ENCODE results near the gene TLR6. TPM values are rescaled to one million over a fixed set of nuclear protein-coding genes. Genes with fewer than 3 reads are reported as not detected.

TLR6 gene
- polyA plus RNA-seq, 1 of the 3 experiments (the other 2 are of a cell fraction): 0.10 TPM

GRCh38 chr4:38803833-38804653 is 52.6 kb downstream of the TLR6 start:
- Histone ChIP-seq H3F3A (replicated peaks; ENCODE audit: insufficient read depth) (no peaks in the 10 kb centered on the region), H3K4me2 (no peak overlapping the region), H4K20me1 (ENCODE audit: insufficient read depth) (no peaks in the 10 kb centered on the region), H3K27me3 (ENCODE audit: insufficient read depth) (no peaks in the 10 kb centered on the region), H3K4me1 (ENCODE audit: control insufficient read depth in 1 of 2, insufficient read depth in 2 of 2, low read depth in 1 of 2, low read length in 1 of 2) (no peaks in the 10 kb centered on the region; a peak in 1 of 4 replicates), H3K4me3 (ENCODE audit: low read depth in 2 of 2, low read length in 1 of 2) (no peak overlapping the region; a peak in 1 of 4 replicates), H3K79me2 (ENCODE audit: insufficient read depth) (no peaks in the 10 kb centered on the region), H2AFZ (ENCODE audit: low read depth) (peak overlapping the region; percentile 7; the same call in 1 of the 2 replicates), H3K36me3 (replicated peaks in 1 of 2; ENCODE audit: control insufficient read depth in 1 of 2, insufficient read depth in 2 of 2, low read length in 1 of 2) (no peaks in the 10 kb centered on the region), H3K9ac (no peak overlapping the region), H3K9me3 (no peaks in the 10 kb centered on the region), H3K27ac (ENCODE audit: low read depth in 2 of 2, low read length in 1 of 2) (no peak overlapping the region), H3K9me2 (no peaks in the 10 kb centered on the region)
- no peak for DNase-seq
- WGBS (ENCODE audit: low lambda C conversion rate): 50% methylated on average over 6 of the region's 6 CpGs
- ChIA-PET CTCF (interaction anchor here (0.7 to 4.7 kb wide), 23 partner anchors 8 to 746 kb away, joined by 3 to 41 read pairs (median 3); partner anchors contain the start of gene TLR10), POLR2A (no interaction called here)
- TF ChIP-seq, protein P1, sequence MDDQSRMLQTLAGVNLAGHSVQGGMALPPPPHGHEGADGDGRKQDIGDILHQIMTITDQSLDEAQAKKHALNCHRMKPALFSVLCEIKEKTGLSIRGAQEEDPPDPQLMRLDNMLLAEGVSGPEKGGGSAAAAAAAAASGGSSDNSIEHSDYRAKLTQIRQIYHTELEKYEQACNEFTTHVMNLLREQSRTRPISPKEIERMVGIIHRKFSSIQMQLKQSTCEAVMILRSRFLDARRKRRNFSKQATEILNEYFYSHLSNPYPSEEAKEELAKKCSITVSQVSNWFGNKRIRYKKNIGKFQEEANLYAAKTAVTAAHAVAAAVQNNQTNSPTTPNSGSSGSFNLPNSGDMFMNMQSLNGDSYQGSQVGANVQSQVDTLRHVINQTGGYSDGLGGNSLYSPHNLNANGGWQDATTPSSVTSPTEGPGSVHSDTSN (IDR thresholded peaks at IDR 0.05): no peak
- no peak for TF ChIP-seq RCOR1 (IDR thresholded peaks at IDR 0.05; ENCODE audit: low read length)
- no peak for TF ChIP-seq JUND (IDR thresholded peaks at IDR 0.05)

GRCh38 chr4:38802561-38803355 is 53.9 kb downstream of the TLR6 start:
- 80% methylated on average over 15 of the region's 15 CpGs for WGBS (ENCODE audit: low lambda C conversion rate)
- Histone ChIP-seq H3K27ac (ENCODE audit: low read depth in 2 of 2, low read length in 1 of 2) (no peak overlapping the region), H3K9ac (no peak overlapping the region), H2AFZ (ENCODE audit: low read depth) (no peak overlapping the region), H3K4me3 (ENCODE audit: low read depth in 2 of 2, low read length in 1 of 2) (no peak overlapping the region), H3K36me3 (replicated peaks in 1 of 2; ENCODE audit: control insufficient read depth in 1 of 2, insufficient read depth in 2 of 2, low read length in 1 of 2) (no peaks in the 10 kb centered on the region), H3K27me3 (ENCODE audit: insufficient read depth) (no peaks in the 10 kb centered on the region; the same call in 1 of the 2 replicates), H3F3A (replicated peaks; ENCODE audit: insufficient read depth) (no peaks in the 10 kb centered on the region), H3K4me2 (no peak overlapping the region), H3K79me2 (ENCODE audit: insufficient read depth) (no peaks in the 10 kb centered on the region), H3K9me3 (no peaks in the 10 kb centered on the region), H4K20me1 (ENCODE audit: insufficient read depth) (no peaks in the 10 kb centered on the region), H3K9me2 (no peaks in the 10 kb centered on the region), H3K4me1 (ENCODE audit: control insufficient read depth in 1 of 2, insufficient read depth in 2 of 2, low read depth in 1 of 2, low read length in 1 of 2) (no peaks in the 10 kb centered on the region; a peak in 1 of 4 replicates)
- ChIA-PET POLR2A (no interaction called here), CTCF (interaction anchor here (0.9 to 4.7 kb wide), 6 partner anchors 13 to 73 kb away, joined by 3 to 41 read pairs (median 5); partner anchors contain the start of gene TLR10)
- DNase-seq: no peak
- TF ChIP-seq, protein P2, sequence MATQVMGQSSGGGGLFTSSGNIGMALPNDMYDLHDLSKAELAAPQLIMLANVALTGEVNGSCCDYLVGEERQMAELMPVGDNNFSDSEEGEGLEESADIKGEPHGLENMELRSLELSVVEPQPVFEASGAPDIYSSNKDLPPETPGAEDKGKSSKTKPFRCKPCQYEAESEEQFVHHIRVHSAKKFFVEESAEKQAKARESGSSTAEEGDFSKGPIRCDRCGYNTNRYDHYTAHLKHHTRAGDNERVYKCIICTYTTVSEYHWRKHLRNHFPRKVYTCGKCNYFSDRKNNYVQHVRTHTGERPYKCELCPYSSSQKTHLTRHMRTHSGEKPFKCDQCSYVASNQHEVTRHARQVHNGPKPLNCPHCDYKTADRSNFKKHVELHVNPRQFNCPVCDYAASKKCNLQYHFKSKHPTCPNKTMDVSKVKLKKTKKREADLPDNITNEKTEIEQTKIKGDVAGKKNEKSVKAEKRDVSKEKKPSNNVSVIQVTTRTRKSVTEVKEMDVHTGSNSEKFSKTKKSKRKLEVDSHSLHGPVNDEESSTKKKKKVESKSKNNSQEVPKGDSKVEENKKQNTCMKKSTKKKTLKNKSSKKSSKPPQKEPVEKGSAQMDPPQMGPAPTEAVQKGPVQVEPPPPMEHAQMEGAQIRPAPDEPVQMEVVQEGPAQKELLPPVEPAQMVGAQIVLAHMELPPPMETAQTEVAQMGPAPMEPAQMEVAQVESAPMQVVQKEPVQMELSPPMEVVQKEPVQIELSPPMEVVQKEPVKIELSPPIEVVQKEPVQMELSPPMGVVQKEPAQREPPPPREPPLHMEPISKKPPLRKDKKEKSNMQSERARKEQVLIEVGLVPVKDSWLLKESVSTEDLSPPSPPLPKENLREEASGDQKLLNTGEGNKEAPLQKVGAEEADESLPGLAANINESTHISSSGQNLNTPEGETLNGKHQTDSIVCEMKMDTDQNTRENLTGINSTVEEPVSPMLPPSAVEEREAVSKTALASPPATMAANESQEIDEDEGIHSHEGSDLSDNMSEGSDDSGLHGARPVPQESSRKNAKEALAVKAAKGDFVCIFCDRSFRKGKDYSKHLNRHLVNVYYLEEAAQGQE (IDR thresholded peaks at IDR 0.05; ENCODE audit: low read depth, low read length): no peak
- no peak for TF ChIP-seq NFIC (IDR thresholded peaks at IDR 0.05; ENCODE audit: borderline replicate concordance)
- TF ChIP-seq SIN3A (IDR thresholded peaks at IDR 0.05; ENCODE audit: borderline replicate concordance, low read depth, low read length): no peak
- no peak for TF ChIP-seq EZH2phosphoT487 (IDR thresholded peaks at IDR 0.05; ENCODE audit: borderline replicate concordance, low read depth)
- TF ChIP-seq GATA2 (CRISPR knock-in tag; IDR thresholded peaks at IDR 0.05): no peak
- TF ChIP-seq TCF12 (IDR thresholded peaks at IDR 0.05): no peak
- TF ChIP-seq TAF1 (IDR thresholded peaks at IDR 0.05; ENCODE audit: borderline replicate concordance, low read depth, low read length): no peak
- no peak for TF ChIP-seq SMC3 (IDR thresholded peaks at IDR 0.05; ENCODE audit: low read depth, low read length)
- no peak for TF ChIP-seq MXI1 (IDR thresholded peaks at IDR 0.05; ENCODE audit: low read depth, low read length)
- no peak for TF ChIP-seq RCOR1 (IDR thresholded peaks at IDR 0.05; ENCODE audit: low read length)
- TF ChIP-seq, protein P3, sequence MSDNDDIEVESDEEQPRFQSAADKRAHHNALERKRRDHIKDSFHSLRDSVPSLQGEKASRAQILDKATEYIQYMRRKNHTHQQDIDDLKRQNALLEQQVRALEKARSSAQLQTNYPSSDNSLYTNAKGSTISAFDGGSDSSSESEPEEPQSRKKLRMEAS (IDR thresholded peaks at IDR 0.05; ENCODE audit: low read depth): no peak
- TF ChIP-seq CHD2 (IDR thresholded peaks at IDR 0.05; ENCODE audit: low read length, partially characterized antibody): no peak
- no peak for TF ChIP-seq MEF2A (IDR thresholded peaks at IDR 0.05; ENCODE audit: borderline replicate concordance, low read depth)
- TF ChIP-seq JUND (IDR thresholded peaks at IDR 0.05): no peak
- no peak for TF ChIP-seq RFX5 (IDR thresholded peaks at IDR 0.05; ENCODE audit: low read length)
- no peak for TF ChIP-seq TEAD4 (IDR thresholded peaks at IDR 0.05; ENCODE audit: borderline replicate concordance, insufficient read depth)

All from SK-N-SH (cell line).